Nephron (organoid): ENCODE measurements around the gene EPS8.

ENCODE experiments used
- H3K27ac Mint-ChIP-seq, 3 experiments: 2 replicates each; pipeline ENCODE4 v1.8.0; 2020; ENCODE audit warnings: mixed read lengths in 3 of 3, mild to moderate bottlenecking in 2 of 3, moderate library complexity in 1 of 3
- H3K27me3 Mint-ChIP-seq: 2 replicates; pipeline ENCODE4 v1.8.0; 2021; ENCODE audit warnings: low read depth, mild to moderate bottlenecking, moderate library complexity, mixed read lengths
- H3K36me3 Mint-ChIP-seq: 2 replicates; pipeline ENCODE4 v1.8.0; 2020; ENCODE audit warnings: low read depth, mixed read lengths
- H3K4me1 Mint-ChIP-seq: 2 replicates; pipeline ENCODE4 v1.8.0; 2020; ENCODE audit warnings: mixed read lengths
- H3K4me3 Mint-ChIP-seq, 3 experiments: 2 replicates each; pipeline ENCODE4 v1.8.0; 2020; ENCODE audit warnings: mild to moderate bottlenecking in 3 of 3, mixed read lengths in 3 of 3, moderate library complexity in 2 of 3
- H3K9me3 Mint-ChIP-seq: 2 replicates; pipeline ENCODE4 v1.8.0; 2020; ENCODE audit warnings: mixed read lengths
- CTCF ChIP-seq, 3 experiments: fragments of 200-600 bp; sonication (generic); IDR thresholded peaks; one replicate each; pipeline ENCODE4 v1.5.0; 2021; ENCODE audit warnings: antibody characterized with exemption in 3 of 3; ENCODE audit not compliant: unreplicated experiment in 3 of 3

EPS8 gene

DNA sequence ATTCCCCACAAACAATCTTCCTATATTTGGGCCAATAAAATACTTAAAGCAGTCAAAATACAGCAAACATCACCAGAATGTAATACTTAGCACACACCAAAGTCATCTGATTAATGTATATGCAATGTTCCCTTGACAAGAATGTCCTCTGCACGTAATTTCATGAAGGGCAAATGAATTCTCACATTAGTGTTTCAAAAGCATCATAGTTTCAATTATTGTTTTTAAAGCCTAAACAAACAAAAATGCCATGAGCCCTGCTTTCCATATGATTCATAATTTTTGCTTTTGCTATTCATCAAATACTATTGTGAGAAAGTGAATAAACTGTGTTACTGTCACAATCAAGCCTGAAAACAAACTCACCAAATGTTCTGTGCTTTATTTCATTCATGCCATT lies 156.0 kb downstream of the EPS8 start:
- Mint-ChIP-seq H3K4me3 (no peak overlapping the region), H3K27ac (no peak overlapping the region), H3K9me3 (no peaks in the 10 kb centered on the region), H3K36me3 (peaks cover 8% of the 10 kb centered on the region), H3K27me3 (no peaks in the 10 kb centered on the region), H3K4me1 (peaks cover 27% of the 10 kb centered on the region)
- TF ChIP-seq CTCF (IDR thresholded peaks at IDR 0.05; ENCODE audit: unreplicated experiment in 3 of 3): no peak

- H3K27me3 Mint-ChIP-seq: no peaks in the 10 kb centered on the region
- no peak overlapping the region for H3K4me3 Mint-ChIP-seq
- H3K27ac Mint-ChIP-seq: no peak overlapping the region
- H3K36me3 Mint-ChIP-seq: peaks cover 8% of the 10 kb centered on the region
- H3K4me1 Mint-ChIP-seq: peaks cover 30% of the 10 kb centered on the region
- no peak for TF ChIP-seq CTCF (IDR thresholded peaks at IDR 0.05; ENCODE audit: unreplicated experiment in 3 of 3)
- H3K9me3 Mint-ChIP-seq: no peaks in the 10 kb centered on the region
Observed at GRCh38 chr12:15632708-15633107, 156.5 kb downstream of the EPS8 start.

DNA sequence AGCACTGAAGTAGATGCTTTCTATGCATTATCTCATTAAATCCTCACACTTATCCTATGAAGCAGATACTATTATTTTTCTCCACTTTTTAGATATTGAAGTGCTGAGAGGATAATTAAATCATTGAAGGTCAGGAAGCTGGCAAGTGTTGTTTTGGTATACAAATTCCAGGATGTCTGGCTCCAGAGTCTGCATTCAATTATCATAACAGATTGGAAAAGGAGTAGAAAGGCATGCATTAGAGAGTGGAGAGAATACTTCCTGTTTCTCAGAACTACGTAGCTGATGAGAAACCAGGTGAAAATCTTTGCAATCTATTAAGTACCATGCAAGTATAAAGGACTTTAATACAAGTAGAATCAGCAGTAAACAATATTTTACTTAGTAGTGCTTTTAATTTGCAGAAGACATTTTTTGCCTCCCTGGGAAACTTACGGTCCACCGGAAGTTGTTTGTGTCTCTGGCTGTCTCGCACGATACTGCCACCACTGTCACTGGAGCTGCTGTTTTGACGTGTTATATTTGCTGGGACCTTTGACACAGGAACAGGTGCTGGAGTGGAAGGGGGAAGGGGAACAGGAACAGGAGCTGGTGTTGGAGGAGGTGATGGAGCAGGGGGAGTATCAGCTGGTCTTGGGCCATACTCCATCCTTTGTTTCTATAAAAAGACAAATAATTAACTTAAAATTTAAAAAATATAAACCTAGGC lies 158.0 kb downstream of the EPS8 start:
- H3K27ac Mint-ChIP-seq: peak overlapping the region; percentile 14 to 50 (median 18)
- no peaks in the 10 kb centered on the region for H3K27me3 Mint-ChIP-seq
- no peak for TF ChIP-seq CTCF (IDR thresholded peaks at IDR 0.05; ENCODE audit: unreplicated experiment in 3 of 3)
- no peaks in the 10 kb centered on the region for H3K9me3 Mint-ChIP-seq
- peaks cover 8% of the 10 kb centered on the region for H3K36me3 Mint-ChIP-seq
- peaks cover 30% of the 10 kb centered on the region for H3K4me1 Mint-ChIP-seq
- H3K4me3 Mint-ChIP-seq: no peak overlapping the region

- no peak for TF ChIP-seq CTCF (IDR thresholded peaks at IDR 0.05; ENCODE audit: unreplicated experiment in 3 of 3)
- Mint-ChIP-seq H3K9me3 (no peaks in the 10 kb centered on the region), H3K4me1 (peaks cover 30% of the 10 kb centered on the region), H3K36me3 (peaks cover 11% of the 10 kb centered on the region), H3K4me3 (no peak overlapping the region), H3K27me3 (no peaks in the 10 kb centered on the region), H3K27ac (peak overlapping the region; percentile 32 to 74 (median 73))
Observed at GRCh38 chr12:15629761-15630160, 159.4 kb downstream of the EPS8 start.

DNA sequence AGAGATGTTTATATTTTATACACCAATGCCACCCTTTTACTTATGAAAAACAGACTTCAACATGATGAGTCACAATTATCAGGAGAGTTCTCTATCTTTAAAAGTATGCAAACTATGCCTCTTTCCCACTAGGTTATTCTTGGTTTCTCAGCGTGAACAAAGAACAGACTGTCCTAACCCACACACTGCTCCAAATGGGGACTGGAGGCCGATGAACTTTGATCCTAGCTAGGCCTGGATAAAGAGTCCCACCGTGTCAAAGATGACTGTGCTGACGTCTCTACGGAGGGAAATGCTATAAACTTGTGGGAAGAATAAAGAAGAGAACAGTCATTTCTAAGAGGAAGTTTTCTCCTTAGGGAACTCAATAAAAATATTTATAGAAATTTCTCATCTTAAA lies 160.1 kb downstream of the EPS8 start:
- H3K4me3 Mint-ChIP-seq: no peak overlapping the region
- no peaks in the 10 kb centered on the region for H3K27me3 Mint-ChIP-seq
- H3K9me3 Mint-ChIP-seq: no peaks in the 10 kb centered on the region
- H3K27ac Mint-ChIP-seq: peak overlapping the region; percentile 25 to 74 (median 73)
- peaks cover 16% of the 10 kb centered on the region for H3K36me3 Mint-ChIP-seq
- TF ChIP-seq CTCF (IDR thresholded peaks at IDR 0.05; ENCODE audit: unreplicated experiment in 3 of 3): no peak
- H3K4me1 Mint-ChIP-seq: peaks cover 30% of the 10 kb centered on the region
